ENCODE results near the gene RAD21L1. TPM values are rescaled to one million over a fixed set of nuclear protein-coding genes. Genes with fewer than 3 reads are reported as not detected.
"Not testable (repeated sequence)": the region's sequence is repeated elsewhere in the genome, so short reads cannot be mapped to it uniquely, and the experiment has no call there.

The RAD21L1 gene
- polyA plus RNA-seq, 3 donors: not detected

GRCh38 chr20:1225263-1225782, 521 bp upstream of the RAD21L1 start:
- no peak for DNase-seq

DNA sequence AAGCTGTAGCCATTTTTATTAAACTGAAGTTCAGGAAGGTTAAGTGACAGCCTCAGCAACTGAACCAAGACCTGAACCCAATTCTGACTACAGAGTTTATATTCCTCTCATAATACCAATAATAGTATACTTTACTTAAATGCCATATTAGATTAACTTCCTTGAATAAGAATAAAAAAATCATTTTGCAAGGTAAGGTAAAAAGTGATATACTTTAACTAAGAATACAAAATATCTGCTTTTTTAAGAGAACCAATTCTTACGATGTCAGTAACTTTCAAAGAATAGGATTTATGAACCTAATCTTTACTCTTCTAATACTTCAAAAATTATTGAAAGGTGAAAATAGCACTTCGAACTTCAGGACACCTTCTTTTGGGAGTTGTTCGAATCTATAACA, 3.7 kb downstream of the RAD21L1 start:
- DNase-seq: no peak

DNA sequence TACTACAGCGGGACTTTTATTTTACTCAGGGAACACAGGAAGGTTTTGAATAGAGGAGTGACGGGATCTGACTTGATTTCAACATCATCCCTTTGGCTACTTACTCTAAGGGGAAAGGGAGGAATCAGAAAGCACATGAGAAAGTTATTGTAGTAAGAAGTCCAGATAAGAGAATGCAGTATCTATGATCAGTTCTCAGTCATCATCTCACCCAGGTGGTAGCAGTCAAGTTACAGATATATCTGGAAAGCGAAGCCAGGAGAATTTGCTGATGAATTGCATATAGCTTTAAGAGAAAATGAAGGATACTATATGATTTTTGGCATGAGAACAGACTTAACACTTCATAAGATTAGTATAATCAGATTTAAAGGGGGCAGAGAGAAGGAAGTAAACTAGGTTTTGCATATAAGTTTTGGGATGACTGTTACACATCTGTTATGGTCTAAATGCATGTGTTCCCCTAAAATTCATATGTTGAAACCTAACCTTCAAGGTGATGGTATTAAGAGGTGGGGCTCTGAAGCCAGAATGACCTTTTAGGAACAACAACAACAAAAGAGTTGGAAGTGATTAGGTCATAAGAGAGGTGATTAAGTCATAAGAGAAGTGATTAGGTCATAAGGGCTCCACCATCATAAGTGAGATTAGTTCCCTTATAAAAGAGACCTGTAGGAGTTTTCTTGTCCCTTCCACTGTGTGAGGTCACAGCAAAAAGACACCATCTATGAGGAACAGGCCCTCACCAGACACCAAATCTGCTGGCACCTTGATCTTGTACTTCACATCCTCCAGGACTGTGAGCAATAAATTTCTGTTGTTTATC, 6.7 kb downstream of the RAD21L1 start:
- DNase-seq: no peak

DNA sequence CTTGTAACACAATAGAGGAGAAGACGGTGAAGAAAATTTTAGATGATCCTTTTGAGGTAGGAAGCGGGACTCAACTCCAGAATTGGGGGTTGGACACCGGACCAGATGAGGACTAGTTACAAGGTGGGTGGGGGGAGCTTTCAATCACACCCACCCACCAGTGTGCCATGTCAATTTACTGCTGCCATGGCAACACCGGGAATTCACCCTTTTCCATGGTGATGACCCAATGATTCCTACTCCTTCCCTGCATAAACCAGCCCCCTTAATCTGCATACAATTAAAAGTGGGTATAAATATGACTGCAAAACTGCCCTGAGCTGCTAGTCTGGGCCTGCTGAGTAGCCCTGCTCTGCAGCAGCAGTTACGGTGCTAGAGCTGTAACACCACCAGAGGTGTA, 14.7 kb downstream of the RAD21L1 start:
- DNase-seq: no peak

- DNase-seq: no peak
Measured at GRCh38 chr20:1241456-1241855, 15.6 kb downstream of the RAD21L1 start.

DNA sequence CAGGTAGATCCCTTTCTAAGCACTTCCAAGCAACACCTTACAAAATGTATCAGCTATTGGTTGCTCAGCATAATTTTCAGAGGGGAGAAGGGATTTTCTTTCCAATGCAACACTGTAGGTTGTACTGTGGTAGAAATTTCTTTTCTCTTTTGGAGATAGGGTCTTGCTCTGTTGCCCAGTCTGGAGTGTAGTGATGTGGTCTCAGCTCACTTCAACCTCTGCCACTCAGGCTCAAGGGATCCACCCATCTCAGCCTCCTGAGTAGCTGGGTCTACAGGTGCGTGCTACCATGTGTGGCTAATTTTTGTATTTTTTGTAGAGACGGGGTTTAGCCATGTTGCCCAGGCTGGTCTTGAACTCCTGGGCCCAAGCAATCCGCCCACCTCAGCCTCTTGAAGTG, 16.3 kb downstream of the RAD21L1 start:
- DNase-seq: no peak

- DNase-seq: no peak
Measured at GRCh38 chr20:1242530-1242929, 16.7 kb downstream of the RAD21L1 start.

DNA sequence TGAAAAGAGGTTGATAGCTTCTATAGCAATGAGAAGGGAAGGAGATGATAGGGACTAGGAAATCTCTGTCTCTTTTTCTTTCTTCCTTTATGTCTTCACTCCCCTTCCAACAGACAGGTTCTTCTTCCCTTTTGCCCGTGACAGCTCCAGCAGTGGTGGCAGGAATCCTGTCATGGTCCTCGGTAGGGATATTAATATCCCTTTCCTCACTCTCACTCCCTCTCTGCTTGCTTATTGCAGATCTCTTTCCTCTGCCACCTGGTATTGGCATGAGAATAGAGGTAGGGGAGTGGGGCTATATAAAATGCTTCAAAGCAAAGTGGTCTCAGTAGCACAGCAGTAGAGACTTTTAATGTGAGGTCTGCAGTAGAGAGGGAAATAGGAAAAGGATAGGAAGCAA, 19.7 kb downstream of the RAD21L1 start:
- DNase-seq: no peak

DNA sequence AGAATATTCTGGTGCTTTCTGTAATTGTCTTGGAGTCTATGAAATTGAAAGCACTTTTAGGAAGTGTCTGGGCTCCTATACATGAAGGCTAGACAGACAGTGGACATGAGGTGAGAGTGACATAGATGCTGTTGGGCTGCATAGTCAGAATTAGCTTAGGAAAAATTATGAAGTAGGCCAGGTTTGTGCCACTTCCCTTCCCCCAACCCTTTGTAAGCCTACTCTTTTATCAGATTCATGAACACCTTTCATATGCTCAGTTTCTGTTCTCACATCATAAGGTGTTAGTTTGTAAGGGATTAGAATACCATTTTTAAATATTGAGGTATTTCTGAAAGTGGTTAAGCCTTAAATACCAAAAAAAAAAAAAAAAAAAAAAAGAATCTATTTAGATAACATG, 21.8 kb downstream of the RAD21L1 start:
- DNase-seq: no peak

- DNase-seq: not testable (repeated sequence)
Measured at GRCh38 chr20:1250282-1250681, 24.4 kb downstream of the RAD21L1 start.

DNA sequence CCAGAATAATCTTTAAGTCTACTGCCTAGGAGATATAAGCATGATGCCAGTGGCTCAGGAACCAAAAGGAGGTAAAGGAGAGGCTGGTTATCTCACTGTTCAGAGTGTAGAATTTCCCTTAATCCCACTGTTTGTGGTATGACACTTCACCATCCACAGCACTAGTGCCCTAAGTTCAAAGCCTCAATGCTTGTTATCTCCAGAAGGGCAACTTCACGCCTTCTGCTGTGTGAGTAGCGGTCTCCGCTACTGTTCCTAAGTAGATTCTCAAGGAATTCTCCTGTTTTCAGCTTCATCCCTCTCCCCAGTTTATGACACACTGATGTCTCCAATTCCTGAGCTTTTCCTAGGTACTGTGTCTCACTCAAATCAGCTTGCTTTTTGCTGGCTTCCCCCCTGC, 26.6 kb downstream of the RAD21L1 start:
- no peak for DNase-seq

DNA sequence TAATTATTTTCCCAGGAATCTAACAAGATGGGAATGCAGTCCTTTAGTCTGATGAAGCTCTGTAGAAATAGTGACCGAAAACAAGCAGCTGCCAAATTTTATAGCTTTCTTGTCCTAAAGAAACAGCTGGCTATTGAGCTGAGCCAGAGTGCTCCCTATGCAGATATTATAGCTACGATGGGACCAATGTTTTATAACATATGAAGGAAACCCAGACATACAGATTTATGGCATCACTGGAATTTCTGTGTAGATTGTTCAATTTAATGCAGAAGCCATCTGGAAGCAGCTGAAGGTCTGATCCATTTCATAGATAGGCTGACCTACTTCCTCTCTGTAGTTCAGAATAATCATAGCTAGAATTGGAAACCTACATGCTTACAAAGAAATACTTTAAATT, 28.4 kb downstream of the RAD21L1 start:
- DNase-seq: peak; percentile 26

DNA sequence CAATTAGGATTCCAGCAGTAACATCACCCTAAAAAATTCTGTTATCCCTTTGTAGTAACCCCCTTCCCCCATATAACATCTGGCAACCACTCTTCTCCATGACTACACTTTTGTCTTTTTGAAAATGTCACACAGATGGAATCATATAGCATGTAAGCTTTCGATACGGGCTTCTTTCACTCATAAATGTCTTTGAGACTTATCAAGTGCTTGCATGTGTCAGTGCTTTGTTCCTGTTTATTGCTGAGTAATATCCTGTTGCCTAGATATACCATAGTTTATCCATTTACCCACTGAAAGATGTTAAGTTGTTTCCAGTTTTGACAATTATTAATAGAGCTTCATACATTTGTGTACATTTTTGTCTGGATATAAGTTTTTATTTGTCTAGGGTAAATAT, 29.8 kb downstream of the RAD21L1 start:
- no peak for DNase-seq

DNA sequence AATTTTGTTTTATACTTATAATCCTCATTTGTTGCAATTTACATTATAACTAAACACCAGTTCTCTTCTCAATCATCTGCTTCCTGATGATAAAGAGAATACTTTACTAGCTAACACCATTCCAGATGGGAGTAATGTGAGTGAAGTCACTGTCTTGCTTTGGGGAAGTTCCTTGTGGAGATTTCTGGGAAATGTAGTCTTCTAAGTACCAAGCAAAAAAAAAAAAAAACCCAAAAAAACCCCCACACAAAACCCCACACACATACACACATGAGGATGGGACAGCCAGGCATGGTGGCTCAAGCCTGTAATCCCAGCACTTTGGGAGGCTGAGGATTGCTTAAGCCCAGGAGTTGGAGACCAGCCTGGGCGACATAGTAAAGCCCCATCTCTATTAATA, 38.0 kb downstream of the RAD21L1 start:
- DNase-seq: no peak

DNA sequence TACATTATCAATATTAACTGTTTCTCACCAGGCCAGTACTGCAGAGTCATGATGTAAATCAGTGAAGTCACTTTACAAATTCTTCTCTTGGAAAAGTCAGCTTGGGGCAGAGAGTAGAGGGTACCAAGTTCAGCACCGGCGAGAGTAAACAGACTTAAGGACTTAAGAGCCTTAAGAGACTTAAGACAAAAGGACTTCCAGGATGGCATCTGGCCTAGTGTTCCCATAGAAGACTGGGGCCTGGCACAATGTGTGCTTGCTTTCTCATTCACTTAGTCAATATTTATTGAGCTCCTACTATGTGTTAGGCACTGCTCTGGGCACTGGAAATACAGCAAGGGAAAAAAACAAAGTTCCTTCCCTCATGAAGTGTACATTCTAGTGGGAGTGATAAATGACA, 38.9 kb downstream of the RAD21L1 start:
- DNase-seq: no peak

DNA sequence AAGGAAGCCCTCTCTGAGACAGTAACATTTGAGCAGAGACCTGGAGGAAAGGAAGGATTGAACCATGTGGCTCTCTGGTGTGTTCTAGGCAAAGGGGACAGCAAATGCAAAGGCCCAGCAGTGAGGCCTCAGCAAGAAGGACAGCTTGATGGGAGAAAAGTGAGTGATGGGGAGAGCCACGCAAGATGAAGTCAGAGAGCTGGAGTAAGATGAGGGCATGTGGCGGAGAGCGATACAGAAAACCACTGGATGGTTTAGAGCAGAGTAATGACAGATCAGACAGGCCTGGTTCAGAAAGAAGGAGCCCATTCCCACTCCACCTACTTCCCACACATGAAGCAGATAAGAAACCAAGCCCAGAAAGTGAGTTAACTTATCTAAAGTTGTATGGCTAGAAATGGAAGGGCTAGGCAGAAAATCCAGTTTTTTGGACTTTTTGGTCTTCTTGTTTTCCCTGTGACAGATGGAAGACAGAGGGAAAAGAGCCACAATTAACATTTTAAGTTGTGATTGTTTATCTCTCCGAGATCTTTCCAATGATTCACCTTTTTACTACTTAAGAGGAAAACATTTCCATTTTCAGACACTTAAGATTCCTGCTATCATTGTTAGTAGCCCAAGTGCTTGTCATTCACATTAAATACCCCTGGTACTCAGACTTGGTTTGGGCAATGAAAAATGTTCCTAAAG, 39.5 kb downstream of the RAD21L1 start:
- no peak for DNase-seq

DNA sequence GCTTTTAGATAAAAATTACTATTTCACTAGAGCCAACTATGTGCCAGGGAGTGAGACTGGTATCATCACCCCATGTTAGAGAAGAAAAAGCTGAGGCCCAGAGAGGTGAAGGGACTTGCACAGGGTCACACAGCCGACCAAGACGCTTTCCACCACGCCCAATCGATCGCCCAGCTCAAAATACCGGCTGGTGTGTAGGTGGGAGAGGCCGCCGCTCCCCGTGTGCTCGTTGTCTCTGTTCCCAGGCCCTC, 40.0 kb downstream of the RAD21L1 start:
- no peak for DNase-seq

DNA sequence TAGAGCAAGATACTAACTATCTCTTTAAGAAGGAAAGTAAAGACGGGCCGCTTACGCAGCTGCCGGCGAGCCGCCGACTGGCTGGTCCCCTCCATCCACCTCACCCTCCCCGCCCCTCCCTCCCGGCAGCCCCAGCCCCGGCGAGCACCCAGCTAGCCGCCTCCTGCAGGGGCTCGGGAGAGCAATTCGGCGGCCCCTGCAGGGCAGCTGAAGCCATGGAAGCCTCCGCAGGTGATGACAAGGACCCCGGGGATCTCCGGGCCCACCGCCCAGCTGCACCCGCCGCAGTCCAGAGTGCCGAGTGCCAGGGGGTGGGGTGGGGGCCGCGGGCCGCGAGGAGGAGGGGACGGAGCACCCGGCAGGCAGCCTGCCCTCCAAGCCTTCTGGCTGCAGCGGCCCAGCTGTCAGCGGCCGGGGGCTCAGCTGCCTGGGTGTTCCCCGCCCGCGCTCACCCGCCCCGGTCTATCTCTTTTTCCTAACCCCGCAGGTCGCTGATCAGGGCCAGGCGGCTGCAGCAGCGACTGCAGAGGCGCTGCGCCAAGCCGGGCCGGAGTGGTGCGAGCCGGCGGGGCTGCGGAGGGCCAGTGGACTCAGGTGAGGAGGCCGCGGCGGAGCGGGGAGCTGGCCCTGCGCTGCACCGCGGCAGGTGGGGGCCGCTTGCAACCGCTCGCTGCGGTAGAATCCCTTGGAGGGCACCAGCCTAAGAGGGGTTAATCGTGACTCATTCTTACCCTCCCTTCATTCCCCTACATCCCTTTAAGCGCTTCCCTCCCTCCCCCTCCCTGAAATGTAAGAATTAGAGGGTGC, 40.5 kb downstream of the RAD21L1 start, which contains the start of gene SNPH:
Gene SNPH, plus strand, starts transcription at position 128 of the 807 bp plus-strand sequence. CDS start 29,946 bp downstream, outside the sequence.
- peak; percentile 49 for DNase-seq

GRCh38 chr20:1267161-1267560, 41.3 kb downstream of the RAD21L1 start:
- no peak for DNase-seq

GRCh38 chr20:1267809-1268374, 42.0 kb downstream of the RAD21L1 start:
- DNase-seq: no peak

- DNase-seq: no peak
Measured at GRCh38 chr20:1269235-1269634, 43.4 kb downstream of the RAD21L1 start.

- no peak for DNase-seq
Measured at GRCh38 chr20:1269850-1270249, 44.0 kb downstream of the RAD21L1 start.
